HCT116 (cell line): Measurements from ENCODE around the gene KPNA5.

Experiments used
- CTCF ChIP-seq, 3 experiments: fragments of 200-600 bp in 1 of 3; sonication (generic) in 1 of 3; IDR thresholded peaks in 2 of 3; conservative IDR thresholded peaks in 1 of 3; 2 replicates each; pipeline ENCODE4 v1.5.1; 2012 to 2017; ENCODE audit warnings: low read depth in 2 of 3, low read length in 2 of 3, antibody characterized with exemption in 1 of 3, borderline replicate concordance in 1 of 3, control low read depth in 1 of 3, mild to moderate bottlenecking in 1 of 3, mixed read lengths in 1 of 3, mixed run types in 1 of 3, moderate library complexity in 1 of 3; ENCODE audit not compliant: insufficient read depth in 1 of 3
- JUND ChIP-seq: IDR thresholded peaks from 2 replicates; pipeline ENCODE4 v1.6.1; 2012
- MAX ChIP-seq: IDR thresholded peaks from 2 replicates; pipeline ENCODE4 v1.6.1; 2012
- POLR2A ChIP-seq: IDR thresholded peaks from 2 replicates; pipeline ENCODE4 v1.7.0; 2011; ENCODE audit warnings: borderline replicate concordance; ENCODE audit not compliant: insufficient read depth, insufficient read length; ENCODE audit errors: extremely low read depth
- RAD21 ChIP-seq: IDR thresholded peaks from 2 replicates; pipeline ENCODE4 v1.6.1; 2012; ENCODE audit warnings: low read depth, mild to moderate bottlenecking
- REST ChIP-seq: IDR thresholded peaks from 2 replicates; pipeline ENCODE4 v1.6.1; 2012; ENCODE audit warnings: low read depth
- YY1 ChIP-seq: IDR thresholded peaks from 2 replicates; pipeline ENCODE4 v1.6.1; 2011; ENCODE audit warnings: low read length, low read depth, moderate library complexity, mild to moderate bottlenecking; ENCODE audit not compliant: insufficient replicate concordance; ENCODE audit errors: extremely low read depth
- ZBTB33 ChIP-seq: IDR thresholded peaks from 2 replicates; pipeline ENCODE4 v1.6.1; 2011; ENCODE audit warnings: mild to moderate bottlenecking, low read length, moderate library complexity; ENCODE audit not compliant: insufficient replicate concordance; ENCODE audit errors: extremely low read depth

GRCh38 chr6:116667623-116668022 is 13.4 kb upstream of the KPNA5 start:
- TF ChIP-seq REST (no peak), CTCF (IDR thresholded peaks at IDR 0.05 in 2 of 3, conservative IDR thresholded peaks at IDR 0.05 in 1 of 3; ENCODE audit: borderline replicate concordance in 1 of 3, insufficient read depth in 1 of 3, low read depth in 2 of 3, low read length in 2 of 3) (no peak), POLR2A (no peak), JUND (no peak), RAD21 (no peak), ZBTB33 (no peak), YY1 (no peak), MAX (no peak)
